Gastroesophageal sphincter (tissue), 3 donors: ENCODE results near the gene RERE.

Experiments used
- CTCF ChIP-seq, 4 experiments: fragments of 200-600 bp in 2 of 4; fragments of 450-650 bp in 2 of 4; sonication (generic) in 1 of 4; IDR thresholded peaks; one replicate each; pipeline ENCODE4 v1.5.1; 2017 to 2019; ENCODE audit warnings: antibody characterized with exemption in 4 of 4, mild to moderate bottlenecking in 2 of 4, moderate library complexity in 2 of 4
- POLR2A ChIP-seq, 2 donors: fragments of 450-650 bp; IDR thresholded peaks; one replicate each; pipeline ENCODE4 v1.6.1; 2017; ENCODE audit warnings: antibody characterized with exemption in 2 of 2, mild to moderate bottlenecking in 2 of 2, moderate library complexity in 1 of 2

GRCh38 chr1:8330271-8331125, 486.9 kb downstream of the RERE start:
- TF ChIP-seq CTCF (IDR thresholded peaks at IDR 0.05), result no peak
- TF ChIP-seq POLR2A (IDR thresholded peaks at IDR 0.05), result no peak
